ENCODE measurements around the gene PSAP. TPM values are rescaled to one million over a fixed set of nuclear protein-coding genes. Genes with fewer than 3 reads are reported as not detected.

PSAP gene
- polyA plus RNA-seq, 12 donors: 304 to 1,035 (median 462) TPM

- no peak for DNase-seq
Observed at GRCh38 chr10:71830726-71831125, 20.3 kb downstream of the PSAP start.

- DNase-seq: no peak
Observed at GRCh38 chr10:71829896-71830295, 21.2 kb downstream of the PSAP start.

- no peak for DNase-seq
Observed at GRCh38 chr10:71829171-71829570, 21.9 kb downstream of the PSAP start.

- DNase-seq: no peak
Observed at GRCh38 chr10:71828702-71829101, 22.3 kb downstream of the PSAP start.

GRCh38 chr10:71827852-71828251 lies 23.2 kb downstream of the PSAP start:
- no peak for DNase-seq

- no peak for DNase-seq
Observed at GRCh38 chr10:71825217-71825616, 25.8 kb downstream of the PSAP start.

GRCh38 chr10:71824333-71824732 lies 26.7 kb downstream of the PSAP start:
- no peak for DNase-seq

- DNase-seq: no peak
Observed at GRCh38 chr10:71823356-71823755, 27.7 kb downstream of the PSAP start.

GRCh38 chr10:71821909-71822763 lies 28.9 kb downstream of the PSAP start:
- no peak for DNase-seq

GRCh38 chr10:71820966-71821365 lies 30.1 kb downstream of the PSAP start:
- no peak for DNase-seq

- no peak for DNase-seq
Observed at GRCh38 chr10:71819985-71820384, 31.1 kb downstream of the PSAP start.

- no peak for DNase-seq
Observed at GRCh38 chr10:71819441-71819861, 31.6 kb downstream of the PSAP start.

GRCh38 chr10:71818674-71819260 lies 32.3 kb downstream of the PSAP start:
- DNase-seq: no peak

- no peak for DNase-seq
Observed at GRCh38 chr10:71817831-71818655, 33.0 kb downstream of the PSAP start.

- no peak for DNase-seq
Observed at GRCh38 chr10:71816936-71817618, 34.0 kb downstream of the PSAP start.

GRCh38 chr10:71816421-71816851 lies 34.6 kb downstream of the PSAP start:
- no peak for DNase-seq

- no peak for DNase-seq
Observed at GRCh38 chr10:71815515-71816130, 35.4 kb downstream of the PSAP start.

GRCh38 chr10:71814922-71815411 lies 36.1 kb downstream of the PSAP start:
- DNase-seq: no peak

GRCh38 chr10:71812913-71813590 lies 38.0 kb downstream of the PSAP start:
- DNase-seq: no peak
